ENCODE data around the gene GPAT3. TPM values are rescaled to one million over a fixed set of nuclear protein-coding genes. Genes with fewer than 3 reads are reported as not detected.
A peak's percentile ranks its signal among the peaks of the same experiment; 100 is the strongest.

GPAT3 gene
- total and polyA plus RNA-seq, 2 experiments from 2014 or later, result 1.2 to 2.0 TPM

DNA sequence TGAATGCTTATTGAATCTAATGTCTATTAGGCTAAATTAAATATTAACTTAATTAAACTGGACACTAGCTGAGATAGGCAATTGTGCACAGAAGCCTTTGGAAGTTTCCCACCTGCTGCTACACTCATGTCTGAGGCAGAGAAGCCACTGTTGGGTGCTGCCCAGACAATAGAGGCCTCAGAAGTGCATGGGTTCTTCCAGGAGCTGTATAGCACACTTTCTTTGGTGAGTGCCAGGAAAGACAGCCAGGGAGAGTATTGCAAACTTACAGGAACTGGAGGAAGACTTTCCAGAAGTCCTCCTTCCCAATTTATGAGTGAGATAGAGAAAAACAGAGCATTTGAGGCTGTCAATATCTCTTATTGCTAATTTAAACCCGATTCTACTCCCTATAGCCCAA, 89.9 kb downstream of the GPAT3 start (continued):
- TF ChIP-seq, protein P1, sequence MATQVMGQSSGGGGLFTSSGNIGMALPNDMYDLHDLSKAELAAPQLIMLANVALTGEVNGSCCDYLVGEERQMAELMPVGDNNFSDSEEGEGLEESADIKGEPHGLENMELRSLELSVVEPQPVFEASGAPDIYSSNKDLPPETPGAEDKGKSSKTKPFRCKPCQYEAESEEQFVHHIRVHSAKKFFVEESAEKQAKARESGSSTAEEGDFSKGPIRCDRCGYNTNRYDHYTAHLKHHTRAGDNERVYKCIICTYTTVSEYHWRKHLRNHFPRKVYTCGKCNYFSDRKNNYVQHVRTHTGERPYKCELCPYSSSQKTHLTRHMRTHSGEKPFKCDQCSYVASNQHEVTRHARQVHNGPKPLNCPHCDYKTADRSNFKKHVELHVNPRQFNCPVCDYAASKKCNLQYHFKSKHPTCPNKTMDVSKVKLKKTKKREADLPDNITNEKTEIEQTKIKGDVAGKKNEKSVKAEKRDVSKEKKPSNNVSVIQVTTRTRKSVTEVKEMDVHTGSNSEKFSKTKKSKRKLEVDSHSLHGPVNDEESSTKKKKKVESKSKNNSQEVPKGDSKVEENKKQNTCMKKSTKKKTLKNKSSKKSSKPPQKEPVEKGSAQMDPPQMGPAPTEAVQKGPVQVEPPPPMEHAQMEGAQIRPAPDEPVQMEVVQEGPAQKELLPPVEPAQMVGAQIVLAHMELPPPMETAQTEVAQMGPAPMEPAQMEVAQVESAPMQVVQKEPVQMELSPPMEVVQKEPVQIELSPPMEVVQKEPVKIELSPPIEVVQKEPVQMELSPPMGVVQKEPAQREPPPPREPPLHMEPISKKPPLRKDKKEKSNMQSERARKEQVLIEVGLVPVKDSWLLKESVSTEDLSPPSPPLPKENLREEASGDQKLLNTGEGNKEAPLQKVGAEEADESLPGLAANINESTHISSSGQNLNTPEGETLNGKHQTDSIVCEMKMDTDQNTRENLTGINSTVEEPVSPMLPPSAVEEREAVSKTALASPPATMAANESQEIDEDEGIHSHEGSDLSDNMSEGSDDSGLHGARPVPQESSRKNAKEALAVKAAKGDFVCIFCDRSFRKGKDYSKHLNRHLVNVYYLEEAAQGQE (IDR thresholded peaks at IDR 0.05; ENCODE audit: unreplicated experiment), result no peak

GRCh38 chr4:83626245-83626836, 90.4 kb downstream of the GPAT3 start:
- no peaks in the 10 kb centered on the region for H3K27me3 ChIP-seq (ENCODE audit: insufficient read depth)
- Mint-ChIP-seq H3K36me3 (ENCODE audit: low read depth) (peaks cover 21% of the 10 kb centered on the region), H3K27ac (no peak overlapping the region), H3K9me3 (peaks cover 28% of the 10 kb centered on the region), H3K4me1 (peaks cover 3% of the 10 kb centered on the region), H3K4me3 (no peak overlapping the region), H3K27me3 (ENCODE audit: insufficient read depth, low read depth, poor library complexity) (peaks cover 4% of the 10 kb centered on the region)
- H2AFZ ChIP-seq, result 0 out of 2 replicates have a peak overlapping the region, but pooled peaks have one; percentile 19
- no peaks in the 10 kb centered on the region; the same call in 1 of the 2 replicates for H3K36me3 ChIP-seq (ENCODE audit: insufficient read depth)
- H3K79me2 ChIP-seq (replicated peaks; ENCODE audit: insufficient read depth), result no peaks in the 10 kb centered on the region
- H3K9me2 ChIP-seq (ENCODE audit: insufficient read depth), result peaks cover 6% of the 10 kb centered on the region; the same call in 1 of the 2 replicates
- H3K4me1 ChIP-seq (ENCODE audit: insufficient read depth), result no peaks in the 10 kb centered on the region
- DNase-seq (ENCODE audit: low spot score) (no peak), ATAC-seq (no peak)
- H3K4me2 ChIP-seq, result no peak overlapping the region
- no peaks in the 10 kb centered on the region for H3F3A ChIP-seq (replicated peaks; ENCODE audit: low read depth)
- H4K20me1 ChIP-seq (replicated peaks; ENCODE audit: insufficient read depth), result no peaks in the 10 kb centered on the region
- no peak overlapping the region for H3K27ac ChIP-seq (ENCODE audit: low read depth)
- H3K4me3 ChIP-seq, result no peak overlapping the region
- TF ChIP-seq EZH2 (IDR thresholded peaks at IDR 0.05; ENCODE audit: low read depth, unreplicated experiment) (no peak), CREB1 (CRISPR knock-in tag; IDR thresholded peaks at IDR 0.05; ENCODE audit: low read depth) (no peak), STAT1 (IDR thresholded peaks at IDR 0.05; ENCODE audit: unreplicated experiment) (no peak), EZH2phosphoT487 (IDR thresholded peaks at IDR 0.05; ENCODE audit: unreplicated experiment) (no peak), CTCF (conservative IDR thresholded peaks at IDR 0.05; ENCODE audit: low read depth in 2 of 2) (no peak), POLR2AphosphoS5 (IDR thresholded peaks at IDR 0.05; ENCODE audit: low read depth) (no peak), NANOG (IDR thresholded peaks at IDR 0.05; ENCODE audit: borderline replicate concordance) (no peak)
- TF ChIP-seq, protein P1 (IDR thresholded peaks at IDR 0.05; ENCODE audit: unreplicated experiment), result no peak
- TF ChIP-seq, protein P2, sequence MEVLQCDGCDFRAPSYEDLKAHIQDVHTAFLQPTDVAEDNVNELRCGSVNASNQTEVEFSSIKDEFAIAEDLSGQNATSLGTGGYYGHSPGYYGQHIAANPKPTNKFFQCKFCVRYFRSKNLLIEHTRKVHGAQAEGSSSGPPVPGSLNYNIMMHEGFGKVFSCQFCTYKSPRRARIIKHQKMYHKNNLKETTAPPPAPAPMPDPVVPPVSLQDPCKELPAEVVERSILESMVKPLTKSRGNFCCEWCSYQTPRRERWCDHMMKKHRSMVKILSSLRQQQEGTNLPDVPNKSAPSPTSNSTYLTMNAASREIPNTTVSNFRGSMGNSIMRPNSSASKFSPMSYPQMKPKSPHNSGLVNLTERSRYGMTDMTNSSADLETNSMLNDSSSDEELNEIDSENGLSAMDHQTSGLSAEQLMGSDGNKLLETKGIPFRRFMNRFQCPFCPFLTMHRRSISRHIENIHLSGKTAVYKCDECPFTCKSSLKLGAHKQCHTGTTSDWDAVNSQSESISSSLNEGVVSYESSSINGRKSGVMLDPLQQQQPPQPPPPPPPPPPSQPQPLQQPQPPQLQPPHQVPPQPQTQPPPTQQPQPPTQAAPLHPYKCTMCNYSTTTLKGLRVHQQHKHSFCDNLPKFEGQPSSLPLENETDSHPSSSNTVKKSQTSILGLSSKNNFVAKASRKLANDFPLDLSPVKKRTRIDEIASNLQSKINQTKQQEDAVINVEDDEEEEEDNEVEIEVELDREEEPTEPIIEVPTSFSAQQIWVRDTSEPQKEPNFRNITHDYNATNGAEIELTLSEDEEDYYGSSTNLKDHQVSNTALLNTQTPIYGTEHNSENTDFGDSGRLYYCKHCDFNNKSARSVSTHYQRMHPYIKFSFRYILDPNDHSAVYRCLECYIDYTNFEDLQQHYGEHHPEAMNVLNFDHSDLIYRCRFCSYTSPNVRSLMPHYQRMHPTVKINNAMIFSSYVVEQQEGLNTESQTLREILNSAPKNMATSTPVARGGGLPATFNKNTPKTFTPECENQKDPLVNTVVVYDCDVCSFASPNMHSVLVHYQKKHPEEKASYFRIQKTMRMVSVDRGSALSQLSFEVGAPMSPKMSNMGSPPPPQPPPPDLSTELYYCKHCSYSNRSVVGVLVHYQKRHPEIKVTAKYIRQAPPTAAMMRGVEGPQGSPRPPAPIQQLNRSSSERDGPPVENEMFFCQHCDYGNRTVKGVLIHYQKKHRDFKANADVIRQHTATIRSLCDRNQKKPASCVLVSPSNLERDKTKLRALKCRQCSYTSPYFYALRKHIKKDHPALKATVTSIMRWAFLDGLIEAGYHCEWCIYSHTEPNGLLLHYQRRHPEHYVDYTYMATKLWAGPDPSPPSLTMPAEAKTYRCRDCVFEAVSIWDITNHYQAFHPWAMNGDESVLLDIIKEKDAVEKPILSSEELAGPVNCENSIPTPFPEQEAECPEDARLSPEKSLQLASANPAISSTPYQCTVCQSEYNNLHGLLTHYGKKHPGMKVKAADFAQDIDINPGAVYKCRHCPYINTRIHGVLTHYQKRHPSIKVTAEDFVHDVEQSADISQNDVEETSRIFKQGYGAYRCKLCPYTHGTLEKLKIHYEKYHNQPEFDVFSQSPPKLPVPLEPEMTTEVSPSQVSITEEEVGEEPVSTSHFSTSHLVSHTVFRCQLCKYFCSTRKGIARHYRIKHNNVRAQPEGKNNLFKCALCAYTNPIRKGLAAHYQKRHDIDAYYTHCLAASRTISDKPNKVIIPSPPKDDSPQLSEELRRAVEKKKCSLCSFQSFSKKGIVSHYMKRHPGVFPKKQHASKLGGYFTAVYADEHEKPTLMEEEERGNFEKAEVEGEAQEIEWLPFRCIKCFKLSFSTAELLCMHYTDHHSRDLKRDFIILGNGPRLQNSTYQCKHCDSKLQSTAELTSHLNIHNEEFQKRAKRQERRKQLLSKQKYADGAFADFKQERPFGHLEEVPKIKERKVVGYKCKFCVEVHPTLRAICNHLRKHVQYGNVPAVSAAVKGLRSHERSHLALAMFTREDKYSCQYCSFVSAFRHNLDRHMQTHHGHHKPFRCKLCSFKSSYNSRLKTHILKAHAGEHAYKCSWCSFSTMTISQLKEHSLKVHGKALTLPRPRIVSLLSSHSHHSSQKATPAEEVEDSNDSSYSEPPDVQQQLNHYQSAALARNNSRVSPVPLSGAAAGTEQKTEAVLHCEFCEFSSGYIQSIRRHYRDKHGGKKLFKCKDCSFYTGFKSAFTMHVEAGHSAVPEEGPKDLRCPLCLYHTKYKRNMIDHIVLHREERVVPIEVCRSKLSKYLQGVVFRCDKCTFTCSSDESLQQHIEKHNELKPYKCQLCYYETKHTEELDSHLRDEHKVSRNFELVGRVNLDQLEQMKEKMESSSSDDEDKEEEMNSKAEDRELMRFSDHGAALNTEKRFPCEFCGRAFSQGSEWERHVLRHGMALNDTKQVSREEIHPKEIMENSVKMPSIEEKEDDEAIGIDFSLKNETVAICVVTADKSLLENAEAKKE (CRISPR knock-in tag; IDR thresholded peaks at IDR 0.05), result no peak

Measured in GM23338 (cell line).